Bronchial epithelial cell (primary cell): ENCODE measurements around the gene ABCB11. TPM values are rescaled to one million over a fixed set of nuclear protein-coding genes. Genes with fewer than 3 reads are reported as not detected.

Experiments
- DNase-seq: peaks from one replicate; pipeline ENCODE4 v3.0.0-alpha.2; 2010; ENCODE audit warnings: low read depth
- FAIRE-seq: peaks from 2 replicates; lab custom pipeline; 2011; peaks lifted over from hg19 to GRCh38; lab: Jason Lieb, UNC
- H3K27me3 ChIP-seq: 2 replicates; pipeline ENCODE4 v1.5.1; 2011; ENCODE audit warnings: low read length; ENCODE audit not compliant: control insufficient read depth, insufficient read depth
- H3K36me3 ChIP-seq: 2 replicates; pipeline ENCODE4 v1.5.1; 2011; ENCODE audit warnings: low read length; ENCODE audit not compliant: control insufficient read depth, insufficient read depth
- H3K4me3 ChIP-seq: 2 replicates; pipeline ENCODE4 v1.5.1; 2011; ENCODE audit warnings: mild to moderate bottlenecking, low read depth, low read length, control low read depth
- CTCF ChIP-seq: IDR thresholded peaks from 2 replicates; pipeline ENCODE4 v1.5.1; 2011; ENCODE audit warnings: mild to moderate bottlenecking, moderate library complexity, low read length, control low read depth, inconsistent platforms; ENCODE audit not compliant: insufficient read depth, severe bottlenecking
- total RNA-seq: library from RNA; depleted of rRNA; stranded (reverse); fragments of >200 nt; gene quantifications from 2 replicates; pipeline ENCODE4 v1.2.1, GENCODE V29; 2014

The ABCB11 gene
- total RNA-seq, 1 donor from 2014 or later = 0.26 TPM

- no peak for TF ChIP-seq CTCF
- no peaks in the 10 kb centered on the region for H3K36me3 ChIP-seq
- no peaks in the 10 kb centered on the region for H3K27me3 ChIP-seq
- no peak overlapping the region for H3K4me3 ChIP-seq
- DNase-seq (no peak), FAIRE-seq (no peak)
These were observed 53.5 kb downstream of the ABCB11 start for GRCh38 chr2:168977608-168978007.

GRCh38 chr2:168976034-168976654 is 55.0 kb downstream of the ABCB11 start:
- H3K4me3 ChIP-seq = no peak overlapping the region
- FAIRE-seq (no peak), DNase-seq (no peak)
- TF ChIP-seq CTCF = no peak
- no peaks in the 10 kb centered on the region for H3K36me3 ChIP-seq
- H3K27me3 ChIP-seq = no peaks in the 10 kb centered on the region

GRCh38 chr2:168974428-168974827 is 56.7 kb downstream of the ABCB11 start:
- no peak for TF ChIP-seq CTCF
- no peaks in the 10 kb centered on the region for H3K27me3 ChIP-seq
- no peak overlapping the region for H3K4me3 ChIP-seq
- FAIRE-seq = no peak
- DNase-seq = no peak
- H3K36me3 ChIP-seq = no peaks in the 10 kb centered on the region

- TF ChIP-seq CTCF = no peak
- H3K36me3 ChIP-seq = no peaks in the 10 kb centered on the region
- FAIRE-seq = no peak
- H3K4me3 ChIP-seq = no peak overlapping the region
- no peak for DNase-seq
- H3K27me3 ChIP-seq = no peaks in the 10 kb centered on the region
These were observed 59.9 kb downstream of the ABCB11 start for GRCh38 chr2:168971261-168971660.

GRCh38 chr2:168970711-168971233 is 60.4 kb downstream of the ABCB11 start:
- H3K27me3 ChIP-seq = no peaks in the 10 kb centered on the region
- no peak overlapping the region for H3K4me3 ChIP-seq
- no peak for TF ChIP-seq CTCF
- H3K36me3 ChIP-seq = no peaks in the 10 kb centered on the region
- DNase-seq (no peak), FAIRE-seq (no peak)

- H3K4me3 ChIP-seq = no peak overlapping the region
- TF ChIP-seq CTCF = no peak
- H3K27me3 ChIP-seq = no peaks in the 10 kb centered on the region
- FAIRE-seq = no peak
- H3K36me3 ChIP-seq = no peaks in the 10 kb centered on the region
- no peak for DNase-seq
These were observed 61.3 kb downstream of the ABCB11 start for GRCh38 chr2:168969865-168970264.
